Renal cortex interstitium (tissue), 11 donors: ENCODE data around the gene SLC7A1. TPM values are rescaled to one million over a fixed set of nuclear protein-coding genes. Genes with fewer than 3 reads are reported as not detected.

Experiments
- DNase-seq, 11 donors: peaks; one replicate each; pipeline ENCODE4 v3.0.0-alpha.2; 2013; ENCODE audit warnings: low read depth in 9 of 11, low spot score in 4 of 11; ENCODE audit errors: extremely low read depth in 1 of 11
- polyA plus RNA-seq, 3 donors: library from polyadenylated mRNA; unstranded; fragments of 120-200 nt; gene quantifications; one replicate each; pipeline ENCODE4 v1.2.1, GENCODE V29; 2013; ENCODE audit not compliant: insufficient read length in 3 of 3

SLC7A1 gene
- polyA plus RNA-seq, 3 donors, result 13.9 to 30.0 (median 14.8) TPM

DNA sequence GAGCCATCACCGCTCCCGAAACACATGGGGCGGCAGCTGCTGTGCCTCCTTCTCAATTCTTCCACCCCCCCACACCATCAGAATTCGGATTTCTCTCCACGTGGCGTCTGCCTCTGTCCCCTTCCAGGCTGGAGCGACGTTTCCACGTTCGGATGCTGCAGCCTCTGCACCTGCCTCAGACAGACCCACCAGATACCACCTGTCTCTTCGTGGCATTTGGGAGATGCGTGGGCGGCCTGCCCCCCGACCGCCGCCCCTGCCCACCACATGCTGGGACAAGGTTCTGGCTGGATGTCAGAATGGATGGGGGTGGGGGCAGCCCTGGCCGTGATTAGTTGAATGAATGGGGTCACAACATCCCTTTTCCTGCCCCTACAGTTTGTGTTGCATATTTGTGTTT lies 90.0 kb downstream of the SLC7A1 start:
- no peak for DNase-seq

GRCh38 chr13:29504691-29505090 lies 90.8 kb downstream of the SLC7A1 start:
- DNase-seq, result no peak

DNA sequence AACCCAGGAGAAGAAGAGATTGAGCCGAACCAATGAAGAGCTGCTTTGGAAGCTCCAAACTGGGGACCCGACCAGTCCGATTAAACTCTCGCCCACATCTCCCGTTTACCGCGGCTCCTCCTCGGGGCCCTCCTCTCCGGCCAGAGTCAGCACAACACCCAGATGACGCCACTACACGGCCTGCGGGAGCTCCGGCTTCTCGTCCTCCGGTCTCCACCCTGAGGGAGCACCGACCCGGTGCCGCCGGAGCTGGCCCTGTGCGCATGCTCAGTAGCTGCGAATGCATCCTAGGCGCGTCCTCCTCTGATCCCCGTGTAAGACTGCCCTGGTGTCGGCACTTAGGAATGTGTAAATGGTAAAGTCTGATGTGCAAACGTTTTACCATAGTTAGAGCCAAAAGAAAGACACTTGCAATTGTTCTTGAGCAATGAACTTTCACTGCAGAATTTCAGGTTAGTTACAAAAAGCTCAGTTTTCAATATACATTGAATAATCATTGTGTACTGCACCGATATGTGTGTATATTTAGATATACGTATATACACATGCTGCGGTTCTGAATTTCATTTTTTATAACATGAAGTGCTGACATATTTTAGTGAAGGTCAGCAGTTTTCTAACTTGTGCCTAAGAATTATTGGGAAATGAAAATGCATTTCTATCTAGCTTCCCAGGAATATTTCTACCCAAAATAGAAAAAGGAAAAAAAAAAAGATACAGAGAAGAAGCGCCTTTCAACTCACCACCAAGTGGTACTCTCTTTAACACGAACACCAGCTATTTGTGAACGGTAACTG lies 92.2 kb downstream of the SLC7A1 start:
- no peak for DNase-seq

DNA sequence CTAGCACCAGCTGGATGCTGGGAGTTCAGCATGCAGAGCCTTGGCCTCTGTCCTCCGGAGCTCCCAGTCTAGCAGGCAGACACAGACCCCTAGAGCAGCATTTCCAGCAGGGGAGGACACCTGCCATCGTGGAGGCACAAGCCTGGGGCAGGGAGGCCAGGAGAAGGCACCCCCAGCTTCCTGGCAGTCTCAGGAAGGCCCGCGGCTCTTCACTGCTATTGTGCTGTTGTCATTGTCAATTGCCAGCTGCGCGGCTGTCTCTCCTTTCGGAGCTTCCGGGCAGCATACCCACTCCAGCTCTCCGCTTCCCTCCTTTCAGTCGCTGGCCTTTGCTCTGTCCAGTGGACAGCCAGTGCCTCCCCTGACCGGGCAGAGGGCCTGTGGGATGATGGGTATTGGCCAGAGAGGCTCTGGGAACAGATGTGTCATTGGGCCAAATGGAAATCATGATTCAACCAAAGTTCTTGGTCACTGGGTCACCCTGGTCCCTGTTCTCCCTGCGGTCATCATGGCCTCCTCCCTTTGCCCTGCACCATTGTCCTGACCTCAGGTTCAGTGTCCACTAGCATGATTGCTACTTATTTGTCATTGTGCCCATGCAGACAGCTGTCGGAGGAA lies 93.0 kb downstream of the SLC7A1 start:
- no peak for DNase-seq

DNA sequence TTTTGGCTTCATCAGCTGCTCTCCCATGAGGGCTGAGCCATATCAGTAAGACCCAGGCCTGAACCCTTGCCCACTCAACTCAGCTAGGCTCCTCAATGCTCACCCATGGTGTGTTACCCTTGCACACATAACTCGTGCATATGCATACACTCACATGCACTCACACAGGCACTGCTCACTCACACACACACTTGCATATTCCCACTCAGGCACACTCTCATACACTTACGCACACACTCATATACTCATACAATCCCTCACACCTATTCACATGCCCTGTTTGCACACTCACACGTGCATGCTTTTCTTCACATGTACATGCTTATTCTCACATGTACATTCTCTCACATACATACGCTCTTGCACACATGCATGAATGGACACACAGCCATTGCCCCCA lies 93.8 kb downstream of the SLC7A1 start:
- DNase-seq, result no peak

- DNase-seq, result no peak
Observed at GRCh38 chr13:29500386-29500785, 95.1 kb downstream of the SLC7A1 start.

- no peak for DNase-seq
Observed at GRCh38 chr13:29499506-29500165, 95.9 kb downstream of the SLC7A1 start.

GRCh38 chr13:29498426-29499040 lies 97.0 kb downstream of the SLC7A1 start:
- DNase-seq, result no peak

DNA sequence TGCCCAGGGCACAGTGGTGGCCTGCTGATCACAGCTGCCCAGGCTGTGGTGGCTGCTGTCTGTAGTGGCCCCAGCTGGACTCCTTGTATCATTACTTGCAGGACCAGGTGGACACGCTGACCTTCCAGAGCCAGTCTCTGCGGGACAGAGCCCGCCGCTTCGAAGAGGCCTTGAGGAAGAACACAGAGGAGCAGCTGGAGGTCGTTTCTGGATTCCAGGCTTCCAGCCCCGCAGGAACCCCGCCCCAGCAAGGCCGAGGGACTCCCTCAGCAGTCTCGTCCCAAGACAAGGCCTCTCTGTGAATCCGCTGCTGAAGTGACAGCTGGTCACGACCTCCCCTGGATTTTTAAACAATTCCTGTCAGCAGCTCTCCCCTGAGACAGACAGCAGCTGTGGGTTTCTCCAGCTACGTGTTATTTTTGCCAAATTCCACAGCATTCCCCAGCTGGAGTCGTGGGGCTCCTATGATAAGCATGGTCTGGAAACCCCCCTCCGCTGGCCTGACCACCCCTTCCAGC lies 98.3 kb downstream of the SLC7A1 start:
- DNase-seq, result peak; percentile 65 to 85 (median 74)

GRCh38 chr13:29496241-29496712 lies 99.2 kb downstream of the SLC7A1 start:
- no peak for DNase-seq

DNA sequence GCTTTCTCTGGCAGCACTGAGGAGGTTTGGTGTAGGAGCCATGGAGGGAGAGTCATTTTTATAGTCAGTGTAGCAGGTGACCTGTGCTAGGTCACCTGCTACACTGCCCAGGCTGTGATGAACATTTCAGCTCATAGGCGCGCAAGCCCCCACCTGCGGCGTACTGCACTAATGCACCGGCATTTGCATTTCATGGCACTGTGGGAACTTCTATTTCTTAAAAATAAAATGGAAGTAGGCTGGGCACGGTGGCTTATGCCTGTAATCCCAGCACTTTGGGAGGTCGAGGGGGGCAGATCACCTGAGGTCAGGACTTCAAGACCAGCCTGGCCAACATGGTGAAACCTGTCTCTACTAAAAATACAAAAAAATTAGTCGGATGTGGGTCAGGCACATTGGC lies 101.0 kb downstream of the SLC7A1 start:
- DNase-seq, result no peak

GRCh38 chr13:29493796-29494195 lies 101.7 kb downstream of the SLC7A1 start:
- DNase-seq, result no peak

DNA sequence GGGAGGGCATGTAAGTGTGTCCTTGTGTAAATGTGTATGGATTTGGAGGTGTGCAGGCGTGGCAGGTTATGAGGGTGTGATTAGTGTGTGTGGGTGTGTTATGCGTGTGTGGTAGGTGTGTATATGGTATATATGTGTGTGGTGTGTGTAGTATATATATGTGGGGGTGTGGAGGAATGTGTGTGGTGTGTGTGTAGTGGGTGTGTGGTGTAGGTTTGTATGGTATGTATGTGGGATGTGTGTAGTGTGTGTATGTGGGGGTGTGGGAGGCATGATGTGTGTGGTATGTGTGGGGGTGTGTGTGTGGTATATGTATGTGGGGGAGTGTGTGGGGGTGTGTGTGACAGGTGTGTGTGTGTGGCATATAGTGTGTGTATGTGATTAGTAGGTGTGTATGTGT lies 104.2 kb downstream of the SLC7A1 start:
- no peak for DNase-seq

DNA sequence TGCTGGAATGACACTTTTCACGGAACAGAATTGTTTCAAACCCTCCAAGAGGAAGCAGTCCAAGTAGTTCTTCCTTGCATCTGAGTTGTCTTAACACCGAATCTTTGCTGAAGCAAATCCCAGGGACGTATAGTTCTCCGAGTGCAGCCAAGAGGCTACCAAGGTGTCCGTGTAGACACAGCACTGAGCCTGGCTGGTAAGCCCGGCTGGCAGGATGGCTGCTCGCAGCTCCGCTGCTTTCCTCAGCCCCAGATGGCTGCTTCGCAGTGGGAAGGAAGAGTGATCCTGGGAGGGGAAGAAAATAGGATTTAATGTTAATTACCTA lies 105.0 kb downstream of the SLC7A1 start:
- DNase-seq, result no peak

DNA sequence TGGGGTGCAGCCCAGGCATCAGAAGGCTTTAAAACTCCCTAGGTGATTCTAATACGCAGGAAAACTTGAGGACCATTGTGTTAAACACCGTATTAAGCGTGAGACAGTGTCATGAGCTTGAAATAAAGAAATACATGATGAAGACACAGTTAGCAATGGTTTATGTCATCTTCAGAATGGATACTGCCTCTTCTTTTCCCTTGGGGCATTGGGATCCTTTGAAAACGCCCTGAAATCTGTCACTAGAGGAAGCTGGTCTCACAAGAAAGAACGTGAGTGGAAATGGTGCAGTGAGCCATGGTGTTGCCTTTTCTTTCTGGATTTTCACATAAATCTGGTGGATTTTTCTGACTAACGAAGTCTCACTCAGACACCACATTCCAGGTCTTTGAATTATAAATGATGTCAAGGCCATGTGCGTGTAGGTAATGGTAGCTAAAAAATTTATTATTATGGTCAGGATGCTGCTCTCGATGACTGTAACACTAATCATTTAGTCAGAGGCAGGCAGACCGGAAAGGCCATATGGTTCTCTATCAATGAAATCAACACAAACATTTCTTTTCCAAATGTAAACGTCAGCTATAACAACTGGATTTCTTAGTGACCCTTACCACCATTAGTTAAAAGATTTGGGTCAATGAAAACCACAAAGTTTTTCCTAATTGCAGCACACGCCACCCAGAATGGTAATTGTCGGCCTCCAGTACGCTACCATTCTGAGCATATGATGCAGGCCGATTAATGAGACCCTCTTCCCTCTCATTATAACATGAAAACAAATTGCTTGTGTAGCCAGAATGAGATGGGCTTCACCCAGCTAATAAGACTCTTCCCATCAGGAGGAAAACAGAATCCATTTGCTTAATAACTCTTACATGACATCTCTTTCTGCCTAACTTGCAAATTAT lies 105.6 kb downstream of the SLC7A1 start:
- no peak for DNase-seq

GRCh38 chr13:29487466-29488454 lies 107.7 kb downstream of the SLC7A1 start:
- DNase-seq, result no peak

- DNase-seq, result no peak
Observed at GRCh38 chr13:29486551-29486950, 108.9 kb downstream of the SLC7A1 start.

DNA sequence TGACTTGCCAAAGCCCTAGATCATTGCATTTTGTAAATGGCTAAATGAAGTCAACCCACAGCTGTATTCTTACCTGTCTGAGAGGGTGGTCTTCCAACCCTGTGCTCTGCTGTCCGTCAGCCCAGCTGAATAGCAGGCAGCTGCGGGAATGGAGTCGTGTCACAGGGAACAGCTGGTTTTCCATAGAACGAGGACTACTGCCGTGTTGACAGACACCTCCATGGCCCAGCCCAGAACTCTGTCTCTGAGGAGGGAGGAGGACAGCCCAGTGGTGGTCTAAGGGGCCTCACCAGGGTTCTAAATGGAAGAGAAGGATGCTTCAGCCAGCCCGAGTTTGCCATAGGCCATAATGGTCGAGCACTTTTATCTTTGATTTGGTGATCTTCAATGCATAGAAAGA lies 110.7 kb downstream of the SLC7A1 start:
- DNase-seq, result no peak
